Measurements from ENCODE around the gene XPO4.

XPO4 gene

DNA sequence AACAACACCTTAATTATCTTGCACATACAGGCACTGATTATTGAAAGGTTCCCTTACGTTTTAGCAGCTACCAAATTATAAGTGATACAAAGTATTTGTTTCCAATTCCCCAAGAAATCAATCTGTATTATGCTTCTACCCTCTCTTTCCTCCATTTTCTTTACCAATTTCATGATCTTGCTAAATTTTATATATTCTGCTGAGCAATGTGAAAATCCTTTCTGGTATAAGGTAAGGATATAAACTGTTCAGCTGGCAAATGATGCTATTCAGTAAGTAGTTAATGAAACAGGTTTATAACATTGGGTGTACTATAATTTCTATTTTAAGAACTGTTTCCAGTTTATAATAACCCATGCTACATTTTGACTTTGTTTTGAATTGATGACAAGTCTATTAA lies 127.8 kb downstream of the XPO4 start:
- TF ChIP-seq, protein P1, sequence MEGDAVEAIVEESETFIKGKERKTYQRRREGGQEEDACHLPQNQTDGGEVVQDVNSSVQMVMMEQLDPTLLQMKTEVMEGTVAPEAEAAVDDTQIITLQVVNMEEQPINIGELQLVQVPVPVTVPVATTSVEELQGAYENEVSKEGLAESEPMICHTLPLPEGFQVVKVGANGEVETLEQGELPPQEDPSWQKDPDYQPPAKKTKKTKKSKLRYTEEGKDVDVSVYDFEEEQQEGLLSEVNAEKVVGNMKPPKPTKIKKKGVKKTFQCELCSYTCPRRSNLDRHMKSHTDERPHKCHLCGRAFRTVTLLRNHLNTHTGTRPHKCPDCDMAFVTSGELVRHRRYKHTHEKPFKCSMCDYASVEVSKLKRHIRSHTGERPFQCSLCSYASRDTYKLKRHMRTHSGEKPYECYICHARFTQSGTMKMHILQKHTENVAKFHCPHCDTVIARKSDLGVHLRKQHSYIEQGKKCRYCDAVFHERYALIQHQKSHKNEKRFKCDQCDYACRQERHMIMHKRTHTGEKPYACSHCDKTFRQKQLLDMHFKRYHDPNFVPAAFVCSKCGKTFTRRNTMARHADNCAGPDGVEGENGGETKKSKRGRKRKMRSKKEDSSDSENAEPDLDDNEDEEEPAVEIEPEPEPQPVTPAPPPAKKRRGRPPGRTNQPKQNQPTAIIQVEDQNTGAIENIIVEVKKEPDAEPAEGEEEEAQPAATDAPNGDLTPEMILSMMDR (IDR thresholded peaks at IDR 0.05; ENCODE audit: insufficient read depth, low read length, poor library complexity, severe bottlenecking) = no peak
- no peak for TF ChIP-seq EZH2phosphoT487 (conservative IDR thresholded peaks at IDR 0.05; ENCODE audit: low read length)
- 0 out of 2 replicates have a peak, but pooled peaks cover 5% of the 10 kb centered on the region for H3K36me3 ChIP-seq (ENCODE audit: low read length)
- no peak overlapping the region; the same call in 1 of the 2 replicates for H3K27ac ChIP-seq (ENCODE audit: low read depth, low read length)
- H3K4me2 ChIP-seq (ENCODE audit: low read depth, low read length, poor library complexity, severe bottlenecking) = no peak overlapping the region
- H4K20me1 ChIP-seq (ENCODE audit: low read depth, low read length) = no peaks in the 10 kb centered on the region
- H3K9me2 ChIP-seq (replicated peaks; ENCODE audit: insufficient read depth, low read length) = no peaks in the 10 kb centered on the region
- no peak overlapping the region for H2AFZ ChIP-seq (ENCODE audit: low read depth, low read length, severe bottlenecking)
- H3K27me3 ChIP-seq (ENCODE audit: low read length) = no peaks in the 10 kb centered on the region
- peaks cover 14% of the 10 kb centered on the region for H3F3A ChIP-seq (ENCODE audit: insufficient read depth)
- H3K4me3 ChIP-seq (ENCODE audit: insufficient read depth, low read length, poor library complexity, severe bottlenecking) = no peak overlapping the region
- peaks cover 8% of the 10 kb centered on the region for H3K79me2 ChIP-seq (ENCODE audit: insufficient read depth, low read length)
- H3K9ac ChIP-seq (ENCODE audit: low read length) = no peak overlapping the region
- H3K9me3 ChIP-seq (ENCODE audit: insufficient read depth, low read length) = no peaks in the 10 kb centered on the region

DNA sequence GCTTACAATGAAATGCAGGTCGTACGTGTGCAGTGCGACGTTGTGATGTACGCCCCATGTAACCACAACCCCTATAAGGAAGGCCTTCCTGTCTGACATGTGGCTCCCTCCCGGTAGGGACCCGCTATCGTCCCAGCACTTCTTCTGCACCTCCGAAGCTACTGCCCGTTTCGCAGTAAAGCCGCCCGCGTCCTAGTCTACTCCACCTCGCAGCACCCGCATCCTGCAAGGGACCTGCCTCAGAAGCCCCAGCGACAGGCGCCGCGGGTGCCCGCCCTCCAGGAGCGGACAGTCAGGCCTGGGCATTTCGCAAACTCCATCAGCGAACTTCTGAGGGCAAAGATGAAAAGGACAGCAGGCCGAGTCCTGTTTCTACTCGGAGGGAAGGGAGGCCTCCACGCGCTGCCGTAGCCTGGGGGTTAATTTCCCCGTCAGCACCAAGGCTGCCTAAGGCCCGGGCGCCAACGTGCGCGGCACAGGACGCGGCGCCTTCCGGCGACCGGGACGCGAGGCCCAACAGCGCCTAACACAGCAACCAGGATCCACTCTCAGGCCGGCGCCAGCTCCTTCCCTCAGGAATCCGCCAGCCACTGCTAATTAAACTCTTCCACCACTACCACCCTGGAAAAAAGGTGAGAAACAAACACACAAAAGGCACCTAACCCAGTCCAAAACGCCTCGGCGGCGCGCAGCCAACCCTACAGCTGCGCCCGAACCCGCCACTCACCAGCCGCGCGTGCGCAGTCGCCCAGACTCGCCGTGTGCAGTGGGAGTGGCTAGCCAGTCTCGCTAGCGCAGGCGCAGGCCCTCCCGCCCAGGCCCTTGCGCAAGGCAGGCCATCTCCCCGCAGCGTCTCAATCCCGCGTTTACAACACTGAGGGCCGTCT lies 129.1 kb downstream of the XPO4 start, which contains the start of gene EEF1AKMT1:
TSS of gene EEF1AKMT1 (minus strand) at position 768 of the 887 bp plus-strand sequence. CDS start 16,363 bp downstream, outside the sequence.
- no peaks in the 10 kb centered on the region for H4K20me1 ChIP-seq (ENCODE audit: low read depth, low read length)
- H3F3A ChIP-seq (ENCODE audit: insufficient read depth) = peaks cover 14% of the 10 kb centered on the region
- TF ChIP-seq, protein P1 (IDR thresholded peaks at IDR 0.05; ENCODE audit: insufficient read depth, low read length, poor library complexity, severe bottlenecking) = no peak
- no peak for TF ChIP-seq EZH2phosphoT487 (conservative IDR thresholded peaks at IDR 0.05; ENCODE audit: low read length)
- peak within 1 kb of the TSS; percentile 90 for H3K4me2 ChIP-seq (ENCODE audit: low read depth, low read length, poor library complexity, severe bottlenecking)
- 0 out of 2 replicates have a peak, but pooled peaks cover 5% of the 10 kb centered on the region for H3K36me3 ChIP-seq (ENCODE audit: low read length)
- H3K9me2 ChIP-seq (replicated peaks; ENCODE audit: insufficient read depth, low read length) = no peaks in the 10 kb centered on the region
- no peaks in the 10 kb centered on the region for H3K9me3 ChIP-seq (ENCODE audit: insufficient read depth, low read length)
- H3K79me2 ChIP-seq (ENCODE audit: insufficient read depth, low read length) = peaks cover 8% of the 10 kb centered on the region
- H3K4me3 ChIP-seq (ENCODE audit: insufficient read depth, low read length, poor library complexity, severe bottlenecking) = peak within 1 kb of the TSS; percentile 61
- H3K27ac ChIP-seq (ENCODE audit: low read depth, low read length) = peak within 1 kb of the TSS; percentile 88
- H3K9ac ChIP-seq (ENCODE audit: low read length) = peak within 1 kb of the TSS; percentile 81
- H2AFZ ChIP-seq (ENCODE audit: low read depth, low read length, severe bottlenecking) = peak within 1 kb of the TSS; percentile 46
- H3K27me3 ChIP-seq (ENCODE audit: low read length) = no peaks in the 10 kb centered on the region

DNA sequence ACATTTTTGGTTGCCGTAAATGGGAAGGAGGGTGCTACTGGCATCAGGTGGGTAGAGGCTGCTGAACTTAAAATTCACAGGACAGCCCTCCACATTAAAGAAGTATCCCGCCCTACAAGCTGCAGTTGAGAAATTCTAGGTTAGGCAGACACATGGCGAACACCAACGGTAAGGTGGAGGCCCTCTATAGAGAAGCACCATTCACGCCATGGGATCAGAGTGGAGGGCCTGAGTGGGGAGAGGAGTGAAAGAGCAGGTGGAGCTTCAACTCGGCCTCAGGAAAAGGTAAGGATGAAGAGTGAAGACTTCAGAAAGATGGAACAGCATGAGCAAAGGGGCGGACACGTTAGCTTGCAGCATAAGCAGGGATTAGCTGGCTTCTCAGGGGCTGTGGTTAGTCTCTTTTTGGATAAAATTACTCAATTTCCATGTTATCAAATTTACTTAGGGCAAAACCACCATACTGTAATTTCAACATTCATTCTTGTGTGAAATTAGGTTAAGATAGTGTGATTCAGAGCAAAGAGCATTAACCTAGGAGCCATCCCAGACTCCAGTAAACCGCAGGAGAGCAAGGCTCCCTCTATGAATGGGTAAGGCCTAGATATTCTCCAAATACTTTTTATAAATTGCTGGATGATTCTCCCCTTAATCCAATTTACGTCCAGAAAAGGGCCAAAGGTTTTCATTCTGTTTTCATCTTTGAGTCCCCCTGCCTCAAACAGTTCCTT lies 130.0 kb downstream of the XPO4 start:
- H3K27ac ChIP-seq (ENCODE audit: low read depth, low read length) = peak overlapping the region; percentile 88
- peak overlapping the region; percentile 61 for H3K4me3 ChIP-seq (ENCODE audit: insufficient read depth, low read length, poor library complexity, severe bottlenecking)
- H3K27me3 ChIP-seq (ENCODE audit: low read length) = no peaks in the 10 kb centered on the region
- H3K4me2 ChIP-seq (ENCODE audit: low read depth, low read length, poor library complexity, severe bottlenecking) = peak overlapping the region; percentile 90
- H4K20me1 ChIP-seq (ENCODE audit: low read depth, low read length) = no peaks in the 10 kb centered on the region
- TF ChIP-seq EZH2phosphoT487 (conservative IDR thresholded peaks at IDR 0.05; ENCODE audit: low read length) = no peak
- TF ChIP-seq, protein P1 (IDR thresholded peaks at IDR 0.05; ENCODE audit: insufficient read depth, low read length, poor library complexity, severe bottlenecking) = no peak
- peaks cover 14% of the 10 kb centered on the region for H3F3A ChIP-seq (ENCODE audit: insufficient read depth)
- no peaks in the 10 kb centered on the region for H3K9me2 ChIP-seq (replicated peaks; ENCODE audit: insufficient read depth, low read length)
- 0 out of 2 replicates have a peak, but pooled peaks cover 5% of the 10 kb centered on the region for H3K36me3 ChIP-seq (ENCODE audit: low read length)
- H3K9me3 ChIP-seq (ENCODE audit: insufficient read depth, low read length) = no peaks in the 10 kb centered on the region
- H3K9ac ChIP-seq (ENCODE audit: low read length) = peak overlapping the region; percentile 81
- peaks cover 8% of the 10 kb centered on the region for H3K79me2 ChIP-seq (ENCODE audit: insufficient read depth, low read length)
- H2AFZ ChIP-seq (ENCODE audit: low read depth, low read length, severe bottlenecking) = peak overlapping the region; percentile 46

Measured in SU-DHL-6 (cell line).